GM12892 (cell line): ENCODE measurements around the gene CP.

Experiments used
- POLR2A ChIP-seq: IDR thresholded peaks from 2 replicates; pipeline ENCODE4 v1.6.1; 2011; ENCODE audit warnings: low read depth, low read length, control low read depth
- POLR2AphosphoS5 ChIP-seq: IDR thresholded peaks from 2 replicates; pipeline ENCODE4 v1.6.1; 2011; ENCODE audit warnings: low read depth, low read length, control low read depth
- TAF1 ChIP-seq: IDR thresholded peaks from 2 replicates; pipeline ENCODE4 v1.6.1; 2011; ENCODE audit warnings: low read depth, mild to moderate bottlenecking, control low read depth, low read length, borderline replicate concordance

DNA sequence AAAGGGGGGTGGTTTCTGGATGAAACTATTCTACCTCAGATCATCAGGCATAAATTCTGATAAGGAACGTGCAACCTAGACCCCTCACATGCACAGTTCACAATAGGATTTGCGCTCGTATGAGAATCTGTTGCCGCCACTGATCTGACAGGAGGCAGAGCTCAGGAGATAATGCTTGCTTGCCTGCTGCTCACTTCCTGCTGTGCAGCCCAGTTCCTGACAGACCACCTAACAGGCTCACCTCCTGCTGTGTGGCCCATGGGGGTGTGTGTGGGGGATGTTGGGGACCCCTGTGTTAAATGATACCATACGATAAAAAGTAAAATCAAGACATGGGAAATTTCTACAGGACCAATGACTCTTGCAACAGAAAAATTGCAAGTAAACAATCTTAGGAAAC is 24.0 kb downstream of the CP start:
- no peak for TF ChIP-seq TAF1
- no peak for TF ChIP-seq POLR2A
- TF ChIP-seq POLR2AphosphoS5: no peak
